MG63 (cell line): ENCODE results near the gene SLC6A8. TPM values are rescaled to one million over a fixed set of nuclear protein-coding genes. Genes with fewer than 3 reads are reported as not detected.

Experiments used
- DNase-seq: peaks from one replicate; pipeline ENCODE4 v3.0.0-alpha.2; 2020
- H3K27me3 ChIP-seq: fragments of 250-450 bp; sonication (Bioruptor Pico); 2 replicates; pipeline ENCODE4 v1.5.1; 2020; ENCODE audit warnings: mild to moderate bottlenecking, moderate library complexity
- H3K36me3 ChIP-seq: fragments of 250-450 bp; sonication (Bioruptor Pico); 2 replicates; pipeline ENCODE4 v1.5.1; 2020; ENCODE audit warnings: mild to moderate bottlenecking, moderate library complexity
- H3K4me3 ChIP-seq: fragments of 250-450 bp; sonication (Bioruptor Pico); 2 replicates; pipeline ENCODE4 v1.5.1; 2020; ENCODE audit warnings: mild to moderate bottlenecking, moderate library complexity
- H3K9me3 ChIP-seq: fragments of 250-450 bp; sonication (Bioruptor Pico); 2 replicates; pipeline ENCODE4 v1.5.1; 2020; ENCODE audit warnings: mild to moderate bottlenecking, moderate library complexity
- total RNA-seq: library from RNA; depleted of rRNA; stranded (reverse); fragments of >200 nt; shearing (Covaris generic); gene quantifications from 2 replicates; pipeline ENCODE4 v1.2.3, GENCODE V29; 2014; ENCODE audit warnings: low replicate concordance

SLC6A8 gene
- total RNA-seq, 1 experiment from 2014 or later = 24.8 TPM

DNA sequence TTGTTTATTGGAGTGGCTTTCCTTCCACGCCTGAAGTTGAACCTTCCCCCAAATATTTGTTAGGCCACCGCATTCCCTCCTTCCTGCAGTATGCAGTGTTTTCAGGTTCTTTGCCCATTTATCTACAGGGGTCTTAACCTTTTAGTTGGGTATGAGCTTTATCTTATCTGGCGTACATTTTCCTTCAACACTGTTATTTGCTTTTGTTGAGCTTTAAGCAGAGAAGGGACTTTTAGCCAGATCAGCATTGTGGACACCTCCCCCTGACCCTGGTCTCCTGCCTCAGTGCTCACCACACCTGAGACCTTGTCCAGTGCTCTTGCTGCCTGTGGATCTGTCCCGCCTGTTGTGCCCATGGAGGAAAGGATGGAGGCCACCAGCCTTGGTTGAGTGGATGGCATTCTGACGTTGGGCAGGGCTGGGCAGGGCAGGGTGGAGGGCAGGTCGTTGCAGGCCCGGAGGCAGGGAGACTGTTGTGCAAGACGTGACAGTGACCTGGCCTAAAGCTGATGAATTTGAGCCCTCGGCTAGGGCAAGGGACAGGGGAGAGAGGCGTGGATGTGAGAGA is 41.7 kb upstream of the SLC6A8 start:
- peaks cover 12% of the 10 kb centered on the region for H3K27me3 ChIP-seq
- H3K36me3 ChIP-seq = no peaks in the 10 kb centered on the region
- H3K9me3 ChIP-seq = no peaks in the 10 kb centered on the region
- no peak overlapping the region for H3K4me3 ChIP-seq
- DNase-seq = no peak

DNA sequence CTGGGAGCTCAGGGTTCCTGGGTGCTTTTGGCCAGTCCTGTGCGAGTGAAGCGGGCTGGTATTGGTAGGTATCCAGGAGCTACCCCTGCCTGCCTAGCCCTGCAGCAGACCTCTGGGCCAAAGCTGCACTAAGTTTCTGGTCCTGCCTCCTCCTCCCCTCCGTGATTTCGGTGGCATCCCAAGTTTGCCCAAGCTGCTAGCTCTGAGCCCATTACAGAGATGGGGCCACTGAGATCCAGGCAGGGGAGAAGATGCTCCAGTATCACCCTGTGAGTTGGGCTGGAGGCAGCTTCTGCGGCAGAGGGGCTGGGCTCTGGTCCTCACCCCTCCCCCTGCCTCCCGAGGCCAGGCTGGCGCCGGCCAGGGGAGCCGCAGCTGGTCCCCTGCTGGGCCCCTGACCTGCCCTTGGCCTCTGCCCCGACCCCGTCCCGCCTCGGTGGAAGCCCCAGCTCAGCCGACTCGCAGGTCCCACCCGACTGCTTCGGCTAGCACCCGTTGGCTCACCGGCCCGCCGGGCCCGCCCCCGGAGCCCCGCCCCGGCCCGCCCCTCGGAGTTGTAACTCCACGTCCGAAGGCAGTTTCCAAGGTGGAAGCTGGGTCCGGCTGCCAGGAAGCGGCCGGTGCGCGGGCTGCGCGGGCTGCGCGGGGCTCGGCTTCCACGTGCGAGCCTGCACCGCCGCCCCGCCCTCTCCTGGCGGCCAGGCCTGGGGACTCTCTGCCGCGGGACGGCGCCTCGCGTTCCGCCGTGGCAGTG is 40.9 kb upstream of the SLC6A8 start, which contains the start of gene DUSP9:
Gene DUSP9, plus strand, starts transcription at position 584 of the 754 bp plus-strand sequence. CDS start 751 bp downstream, outside the sequence.
- Histone ChIP-seq H3K9me3 (no peaks in the 10 kb centered on the region), H3K27me3 (peaks cover 12% of the 10 kb centered on the region), H3K36me3 (no peaks in the 10 kb centered on the region), H3K4me3 (peak within 1 kb of the TSS; percentile 27; the same call in 1 of the 2 replicates)
- peak; percentile 60 for DNase-seq

DNA sequence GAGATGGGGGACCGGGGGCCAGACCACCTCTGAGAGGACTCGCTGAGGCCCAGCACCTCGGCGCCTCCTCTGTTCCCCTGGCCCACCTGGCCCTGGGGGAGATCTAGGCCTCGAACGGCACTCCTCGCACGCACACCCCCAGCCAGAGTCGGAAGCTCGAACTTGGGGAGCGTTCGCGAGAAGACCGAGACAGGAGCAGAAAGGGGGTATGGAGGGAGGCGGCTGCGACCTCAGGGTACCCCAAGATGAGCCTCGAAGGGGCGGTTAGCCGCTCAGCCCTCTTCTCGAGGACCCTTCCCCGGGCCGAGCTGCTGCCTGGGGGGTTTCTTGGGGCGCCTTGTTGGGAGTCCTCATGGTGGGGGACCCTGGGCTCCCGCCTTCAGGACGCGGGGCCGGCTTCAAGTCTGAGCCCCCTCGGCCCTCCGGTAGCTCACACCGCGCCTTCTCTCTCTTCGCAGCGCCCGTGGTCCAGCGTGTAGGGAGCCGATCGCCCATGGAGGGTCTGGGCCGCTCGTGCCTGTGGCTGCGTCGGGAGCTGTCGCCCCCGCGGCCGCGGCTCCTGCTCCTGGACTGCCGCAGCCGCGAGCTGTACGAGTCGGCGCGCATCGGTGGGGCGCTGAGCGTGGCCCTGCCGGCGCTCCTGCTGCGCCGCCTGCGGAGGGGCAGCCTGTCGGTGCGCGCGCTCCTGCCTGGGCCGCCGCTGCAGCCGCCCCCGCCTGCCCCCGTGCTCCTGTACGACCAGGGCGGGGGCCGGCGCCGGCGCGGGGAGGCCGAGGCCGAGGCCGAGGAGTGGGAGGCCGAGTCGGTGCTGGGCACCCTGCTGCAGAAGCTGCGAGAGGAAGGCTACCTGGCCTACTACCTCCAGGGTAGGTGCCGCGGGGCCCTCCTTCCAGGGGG is 40.0 kb upstream of the SLC6A8 start:
- DNase-seq = no peak
- H3K36me3 ChIP-seq = no peaks in the 10 kb centered on the region
- H3K9me3 ChIP-seq = no peaks in the 10 kb centered on the region
- H3K27me3 ChIP-seq = peaks cover 12% of the 10 kb centered on the region
- no peak overlapping the region; the same call in 1 of the 2 replicates for H3K4me3 ChIP-seq

DNA sequence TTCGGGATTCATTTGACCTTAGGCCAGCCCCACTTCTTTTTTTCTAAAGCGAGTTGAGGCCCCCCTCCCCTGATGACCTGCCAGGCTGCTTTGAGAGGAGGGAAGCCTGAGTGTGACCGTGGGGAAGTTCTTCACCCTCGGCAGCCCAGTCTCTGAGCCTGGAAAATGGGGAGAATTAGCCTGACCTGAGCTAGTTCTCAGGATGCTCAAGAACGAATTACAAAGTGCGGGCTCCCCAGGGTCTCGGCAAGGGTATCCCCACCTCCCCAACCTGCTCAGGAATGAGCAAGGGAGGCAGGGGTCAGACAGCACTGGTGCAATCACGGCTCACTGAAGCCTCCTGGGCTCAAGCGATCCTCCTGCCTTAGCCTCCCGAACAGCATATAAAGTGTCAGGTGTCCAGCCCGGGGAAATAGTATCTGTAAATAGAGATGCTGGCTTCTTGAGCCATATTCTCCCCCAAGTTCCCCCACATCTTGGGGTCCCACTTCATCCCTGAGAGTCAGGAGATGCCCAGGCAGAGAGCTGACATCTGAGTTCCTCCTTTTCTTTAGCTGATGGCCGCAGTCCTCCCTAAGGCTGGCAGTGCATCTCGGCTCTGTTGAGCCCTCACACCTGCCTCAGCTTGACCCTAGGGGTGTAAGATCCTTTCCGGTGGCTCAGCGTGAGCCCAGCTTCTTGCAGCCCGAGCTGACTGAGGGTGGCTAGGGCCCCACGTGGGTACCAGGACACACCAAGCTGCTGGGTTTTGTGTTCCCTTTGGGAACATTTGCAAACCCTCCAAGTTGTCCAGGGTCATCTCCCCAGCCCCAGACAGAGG is 39.2 kb upstream of the SLC6A8 start:
- Histone ChIP-seq H3K4me3 (no peak overlapping the region), H3K36me3 (no peaks in the 10 kb centered on the region), H3K27me3 (peaks cover 5% of the 10 kb centered on the region), H3K9me3 (no peaks in the 10 kb centered on the region)
- no peak for DNase-seq

DNA sequence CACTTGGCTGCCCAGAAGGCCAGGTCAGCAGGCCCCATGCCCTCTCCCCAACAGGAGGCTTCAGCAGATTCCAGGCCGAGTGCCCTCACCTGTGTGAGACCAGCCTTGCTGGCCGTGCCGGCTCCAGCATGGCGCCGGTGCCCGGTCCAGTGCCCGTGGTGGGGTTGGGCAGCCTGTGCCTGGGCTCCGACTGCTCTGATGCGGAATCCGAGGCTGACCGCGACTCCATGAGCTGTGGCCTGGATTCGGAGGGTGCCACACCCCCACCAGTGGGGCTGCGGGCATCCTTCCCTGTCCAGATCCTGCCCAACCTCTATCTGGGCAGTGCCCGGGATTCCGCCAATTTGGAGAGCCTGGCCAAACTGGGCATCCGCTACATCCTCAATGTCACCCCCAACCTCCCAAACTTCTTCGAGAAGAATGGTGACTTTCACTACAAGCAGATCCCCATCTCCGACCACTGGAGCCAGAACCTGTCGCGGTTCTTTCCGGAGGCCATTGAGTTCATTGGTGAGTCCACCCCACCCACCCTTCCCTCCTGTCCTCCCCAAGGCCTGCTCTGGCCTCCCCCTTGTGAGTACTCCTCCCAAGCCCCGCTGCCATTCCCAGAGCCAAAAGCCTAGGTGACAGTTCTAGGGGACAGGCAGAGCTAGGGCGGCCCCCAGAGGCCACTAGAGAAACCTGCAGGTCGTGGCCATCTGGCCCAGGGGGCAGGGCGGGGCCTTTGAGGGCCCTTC is 38.4 kb upstream of the SLC6A8 start:
- Histone ChIP-seq H3K9me3 (no peaks in the 10 kb centered on the region), H3K4me3 (no peak overlapping the region), H3K36me3 (no peaks in the 10 kb centered on the region), H3K27me3 (peaks cover 2% of the 10 kb centered on the region; the same call in 1 of the 2 replicates)
- peak; percentile 19 for DNase-seq

DNA sequence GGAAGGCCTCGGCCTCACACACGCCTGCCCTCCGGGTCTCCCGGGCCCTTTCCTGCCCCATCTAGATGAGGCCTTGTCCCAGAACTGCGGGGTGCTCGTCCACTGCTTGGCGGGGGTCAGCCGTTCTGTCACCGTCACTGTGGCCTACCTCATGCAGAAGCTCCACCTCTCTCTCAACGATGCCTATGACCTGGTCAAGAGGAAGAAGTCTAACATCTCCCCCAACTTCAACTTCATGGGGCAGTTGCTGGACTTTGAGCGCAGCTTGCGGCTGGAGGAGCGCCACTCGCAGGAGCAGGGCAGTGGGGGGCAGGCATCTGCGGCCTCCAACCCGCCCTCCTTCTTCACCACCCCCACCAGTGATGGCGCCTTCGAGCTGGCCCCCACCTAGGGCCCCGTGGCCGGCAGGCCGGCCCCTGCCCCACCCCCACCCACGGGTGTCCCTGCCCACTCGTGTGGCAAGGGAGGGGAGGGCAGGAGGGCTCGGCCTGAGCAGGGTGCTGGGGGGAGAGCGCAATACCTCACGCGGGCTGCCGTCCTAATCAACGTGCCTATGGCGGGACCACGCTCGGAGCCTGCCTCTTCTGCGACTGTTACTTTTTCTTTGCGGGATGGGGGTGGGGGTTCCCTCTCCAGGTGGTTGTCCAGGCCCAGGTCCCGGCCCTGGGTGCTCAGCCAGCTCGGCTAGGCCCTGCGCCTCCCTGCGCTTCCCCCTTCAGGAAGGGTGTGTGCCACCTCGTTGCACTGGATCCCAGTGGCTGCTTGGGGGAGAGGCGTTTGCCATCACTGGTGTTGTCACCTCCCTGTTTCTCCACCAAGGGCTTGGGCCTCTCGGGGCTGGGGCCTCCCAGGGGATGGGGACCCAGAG is 37.6 kb upstream of the SLC6A8 start:
- Histone ChIP-seq H3K4me3 (no peak overlapping the region), H3K27me3 (no peaks in the 10 kb centered on the region), H3K36me3 (no peaks in the 10 kb centered on the region), H3K9me3 (no peaks in the 10 kb centered on the region)
- no peak for DNase-seq

DNA sequence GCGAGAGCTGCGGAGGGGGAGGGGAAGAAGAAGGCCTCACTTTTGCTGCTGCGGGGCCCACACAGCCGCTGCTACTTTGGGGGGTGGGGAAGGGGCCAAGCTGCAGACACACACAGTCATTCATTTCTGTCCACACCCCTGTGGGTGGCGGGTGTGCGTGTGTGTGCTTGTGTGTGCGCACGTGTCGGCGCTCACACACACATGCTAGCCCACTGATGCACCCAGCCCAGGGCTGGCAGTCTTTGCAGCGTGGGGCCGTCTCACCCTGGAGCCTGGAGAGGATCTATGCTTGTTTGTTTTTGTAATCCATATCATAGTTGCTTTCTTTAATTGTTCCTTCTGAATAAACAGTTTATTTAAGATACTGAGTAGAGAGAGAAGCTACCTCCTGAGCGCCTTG is 36.8 kb upstream of the SLC6A8 start:
- H3K4me3 ChIP-seq = no peak overlapping the region
- no peak for DNase-seq

DNA sequence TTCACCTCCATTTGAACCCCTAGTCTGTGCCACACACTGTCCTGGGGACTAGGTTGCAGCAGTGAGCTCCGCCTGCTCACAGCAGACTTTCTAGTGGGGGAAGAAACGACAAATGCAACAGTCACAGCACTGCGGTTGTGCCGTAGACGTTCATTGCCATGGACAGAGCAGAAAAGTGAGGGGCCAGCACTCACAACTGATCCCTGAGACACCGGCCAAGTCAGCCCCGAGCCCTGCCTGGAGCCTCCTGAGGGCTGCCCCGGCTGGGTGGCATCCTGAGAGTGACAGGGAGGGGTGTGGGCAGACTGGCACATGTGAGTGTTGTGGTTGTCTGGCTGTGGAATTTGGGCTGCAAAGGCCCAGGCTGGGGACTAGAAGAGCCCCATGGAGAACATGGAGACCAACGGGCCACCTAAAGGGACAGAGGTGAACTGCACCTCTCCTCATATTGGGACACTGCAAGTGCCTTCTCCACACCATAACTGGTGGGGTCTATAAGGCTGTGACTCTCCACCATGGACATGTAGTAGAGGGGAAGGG is 36.1 kb upstream of the SLC6A8 start:
- H3K27me3 ChIP-seq = no peaks in the 10 kb centered on the region
- DNase-seq = no peak

More for the DNA sequence above, 36.8 kb upstream of the SLC6A8 start:
- H3K36me3 ChIP-seq = no peaks in the 10 kb centered on the region
- no peaks in the 10 kb centered on the region for H3K9me3 ChIP-seq
- no peaks in the 10 kb centered on the region for H3K27me3 ChIP-seq

DNA sequence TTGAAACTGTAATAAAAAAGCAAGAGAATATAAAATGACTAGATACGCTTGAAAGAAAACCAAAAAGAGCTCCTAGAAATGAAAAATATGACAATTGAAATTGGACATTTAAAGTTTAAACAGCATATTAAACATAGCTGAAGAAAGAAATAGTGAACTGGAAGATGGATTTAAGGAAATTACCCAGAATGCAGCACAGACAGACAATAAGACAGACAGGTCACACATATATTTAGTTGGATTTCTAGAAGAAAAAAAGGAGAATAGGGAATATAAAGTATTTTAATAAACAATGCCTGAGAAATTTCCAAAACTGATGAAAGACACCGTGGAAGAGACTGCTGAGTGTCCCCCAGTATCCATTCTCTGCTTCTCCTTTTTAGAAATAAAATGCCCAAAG is 34.2 kb upstream of the SLC6A8 start:
- H3K36me3 ChIP-seq = no peaks in the 10 kb centered on the region
- H3K9me3 ChIP-seq = no peaks in the 10 kb centered on the region

More for the DNA sequence above, 36.1 kb upstream of the SLC6A8 start:
- no peaks in the 10 kb centered on the region for H3K36me3 ChIP-seq
- H3K4me3 ChIP-seq = no peak overlapping the region
- no peaks in the 10 kb centered on the region for H3K9me3 ChIP-seq

DNA sequence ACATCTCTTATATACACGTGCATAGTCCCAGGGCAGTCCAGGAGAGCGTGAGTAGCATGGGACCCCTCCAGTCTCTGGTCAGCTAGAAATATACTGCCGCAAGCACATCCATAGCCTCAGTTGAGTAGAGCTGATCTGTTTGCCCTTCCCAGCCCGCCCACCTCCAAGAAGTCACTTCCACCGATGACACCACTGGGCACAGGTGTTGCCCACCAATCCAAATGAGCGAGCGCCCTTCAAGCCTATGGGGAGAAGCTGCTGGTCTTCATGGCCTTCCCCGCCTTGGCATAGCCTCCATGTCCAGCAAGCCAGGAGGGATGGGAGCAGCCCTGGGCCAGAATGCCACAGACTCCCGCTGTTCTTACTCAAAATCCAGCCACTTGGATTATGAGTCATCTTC is 30.6 kb upstream of the SLC6A8 start:
- H3K9me3 ChIP-seq = no peaks in the 10 kb centered on the region
- H3K4me3 ChIP-seq = no peak overlapping the region
- peak; percentile 36 for DNase-seq
- H3K36me3 ChIP-seq = no peaks in the 10 kb centered on the region
- peaks cover 2% of the 10 kb centered on the region; the same call in 1 of the 2 replicates for H3K27me3 ChIP-seq

More for the DNA sequence above, 34.2 kb upstream of the SLC6A8 start:
- Histone ChIP-seq H3K27me3 (no peaks in the 10 kb centered on the region), H3K4me3 (no peak overlapping the region)
- DNase-seq = no peak

DNA sequence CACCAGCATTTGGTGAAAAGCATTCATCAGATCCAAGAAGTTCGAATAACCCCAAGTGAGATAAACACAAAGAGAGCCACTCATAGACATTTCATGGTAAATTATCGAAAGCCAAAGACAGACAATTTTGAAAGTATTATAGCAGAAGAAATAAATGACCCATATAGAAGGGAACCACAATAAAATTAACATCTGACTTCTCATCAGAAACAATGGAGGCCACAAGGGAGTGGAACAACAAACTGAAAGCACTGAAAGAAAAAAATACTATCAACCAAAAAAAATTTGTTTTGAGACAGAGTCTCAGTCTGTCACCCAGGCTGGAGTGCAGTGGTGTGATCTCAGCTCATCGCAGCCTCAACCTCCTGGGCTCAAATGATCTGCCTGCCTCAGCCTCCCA is 28.5 kb upstream of the SLC6A8 start:
- Histone ChIP-seq H3K4me3 (no peak overlapping the region), H3K27me3 (peaks cover 2% of the 10 kb centered on the region; the same call in 1 of the 2 replicates), H3K36me3 (no peaks in the 10 kb centered on the region), H3K9me3 (no peaks in the 10 kb centered on the region)
- no peak for DNase-seq

DNA sequence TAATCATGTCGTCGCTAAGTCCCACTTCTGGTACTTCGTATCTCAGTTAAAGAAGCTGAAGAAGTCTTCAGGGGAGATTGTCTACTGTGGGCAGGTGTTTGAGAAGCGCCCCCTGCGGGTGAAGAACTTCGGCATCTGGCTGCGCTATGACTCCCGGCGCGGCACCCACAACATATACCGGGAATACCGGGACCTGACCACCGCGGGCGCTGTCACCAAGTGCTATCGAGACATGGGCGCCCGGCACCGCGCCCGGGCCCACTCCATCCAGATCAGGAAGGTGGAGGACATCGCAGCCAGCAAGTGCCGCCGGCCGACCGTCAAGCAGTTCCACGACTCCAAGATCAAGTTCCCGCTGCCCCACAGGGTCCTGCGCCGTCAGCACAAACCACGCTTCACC is 25.5 kb upstream of the SLC6A8 start:
- Histone ChIP-seq H3K9me3 (no peaks in the 10 kb centered on the region), H3K27me3 (peaks cover 2% of the 10 kb centered on the region; the same call in 1 of the 2 replicates), H3K4me3 (no peak overlapping the region), H3K36me3 (no peaks in the 10 kb centered on the region)
- peak; percentile 16 for DNase-seq

DNA sequence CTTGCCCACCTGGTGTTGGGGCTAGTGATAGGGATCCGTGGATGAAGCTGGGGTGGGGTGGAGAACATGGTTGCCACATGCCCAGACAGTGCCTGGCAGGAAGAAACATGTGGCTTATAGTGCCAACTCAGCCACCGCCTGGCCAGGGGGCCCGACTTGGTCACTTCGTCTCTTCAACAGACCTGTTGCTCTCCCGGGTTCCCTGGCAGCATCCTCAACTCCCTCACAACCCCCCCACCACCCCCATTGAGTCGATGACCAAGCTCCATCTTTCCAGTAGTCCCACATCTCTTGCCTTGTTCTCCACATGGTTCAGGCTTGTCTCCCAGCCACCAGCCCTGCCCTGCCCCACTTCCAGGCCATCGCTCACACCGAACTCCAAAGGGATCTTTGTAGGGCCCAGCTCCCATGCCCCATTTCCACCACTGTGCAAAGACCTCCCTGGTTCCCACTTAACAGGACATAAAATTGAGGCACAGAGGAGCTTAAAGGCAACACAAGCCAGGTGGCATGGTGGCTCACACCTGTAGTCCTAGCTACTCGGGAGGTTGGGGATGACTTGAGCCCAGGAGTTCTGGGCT is 21.9 kb upstream of the SLC6A8 start:
- Histone ChIP-seq H3K36me3 (no peaks in the 10 kb centered on the region), H3K27me3 (peaks cover 2% of the 10 kb centered on the region; the same call in 1 of the 2 replicates), H3K9me3 (no peaks in the 10 kb centered on the region), H3K4me3 (no peak overlapping the region)
- no peak for DNase-seq

DNA sequence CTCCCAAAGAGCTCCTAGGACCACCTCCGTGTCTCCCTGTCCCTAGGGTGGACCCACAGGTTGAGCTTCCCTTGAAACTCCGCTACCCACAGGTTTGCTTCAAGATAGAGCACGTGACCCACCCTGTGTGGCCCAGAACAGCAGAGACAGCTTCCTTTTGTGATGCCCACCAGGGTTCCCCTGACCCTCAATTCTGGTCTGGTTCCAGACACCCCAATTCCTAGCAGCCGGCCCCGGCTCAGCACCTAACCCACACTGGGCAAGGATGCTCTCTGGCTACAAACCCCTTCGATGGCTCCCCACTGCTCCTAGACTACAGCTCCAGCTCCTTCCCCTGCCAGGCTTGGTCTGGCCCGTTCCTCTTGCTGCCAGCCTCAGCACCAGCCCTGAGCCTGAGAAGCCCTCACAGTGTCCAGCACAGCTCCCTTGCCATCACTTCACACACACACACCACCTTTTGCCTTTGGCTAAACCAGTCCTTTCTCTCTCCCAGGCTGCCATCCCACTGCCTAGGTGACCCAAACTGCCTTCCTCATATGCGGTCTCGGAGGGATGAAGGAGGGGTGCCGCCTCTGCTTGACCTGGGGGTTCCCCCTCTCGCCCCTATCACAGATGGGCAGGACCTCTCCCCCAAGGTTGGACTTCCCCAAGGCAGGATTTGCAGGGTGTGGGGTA is 20.3 kb upstream of the SLC6A8 start:
- Histone ChIP-seq H3K36me3 (no peaks in the 10 kb centered on the region), H3K9me3 (no peaks in the 10 kb centered on the region), H3K27me3 (no peaks in the 10 kb centered on the region), H3K4me3 (peak overlapping the region; percentile 35)
- DNase-seq = no peak
